Activated naive CD8-positive, alpha-beta T cell treated with anti-CD3 and anti-CD28 coated beads, Interleukin-2, amount 50 U/mL, for 24 hours (primary cell): ENCODE data around the gene CD93.

Experiments used
- ATAC-seq: fragments of 150-1000 bp; cut with Tn5 transposase; one replicate; pipeline ENCODE4 v1.10.0; 2021
- DNase-seq: peaks from one replicate; pipeline ENCODE4 v3.0.0; 2021
- H3K27ac Mint-ChIP-seq: one replicate; pipeline ENCODE4 v1.8.0; 2021; ENCODE audit warnings: mild to moderate bottlenecking, mixed read lengths
- H3K27me3 Mint-ChIP-seq: one replicate; pipeline ENCODE4 v1.8.0; 2021; ENCODE audit warnings: mixed read lengths
- H3K36me3 Mint-ChIP-seq: one replicate; pipeline ENCODE4 v1.8.0; 2021; ENCODE audit warnings: low read depth, mixed read lengths
- H3K4me1 Mint-ChIP-seq: one replicate; pipeline ENCODE4 v1.8.0; 2021; ENCODE audit warnings: mixed read lengths
- H3K4me3 Mint-ChIP-seq: one replicate; pipeline ENCODE4 v1.8.0; 2021; ENCODE audit warnings: mild to moderate bottlenecking, moderate library complexity, mixed read lengths
- H3K9me3 Mint-ChIP-seq: one replicate; pipeline ENCODE4 v1.8.0; 2021; ENCODE audit warnings: mixed read lengths

CD93 gene

DNA sequence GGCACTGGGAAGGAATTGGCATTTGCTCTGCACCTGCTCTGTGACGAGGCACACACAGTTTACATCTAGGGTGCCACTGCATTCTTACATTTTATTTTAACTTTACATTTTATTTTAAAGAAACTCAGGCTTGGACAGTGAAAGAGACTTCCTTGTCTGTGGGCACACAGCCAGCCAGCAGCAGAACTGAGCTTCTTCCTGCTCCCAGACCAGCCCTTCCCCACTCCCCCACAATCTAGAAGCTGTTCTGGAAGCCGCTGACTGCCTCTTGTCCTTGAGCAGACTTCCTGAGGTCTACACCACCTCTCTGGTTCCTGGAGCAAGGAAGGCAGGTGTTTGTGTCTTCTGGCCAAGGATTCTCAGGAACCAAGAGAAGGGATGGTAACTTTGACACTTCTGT lies 27.9 kb upstream of the CD93 start:
- no peak overlapping the region for H3K27ac Mint-ChIP-seq
- no peak overlapping the region for H3K4me3 Mint-ChIP-seq
- no peaks in the 10 kb centered on the region for H3K4me1 Mint-ChIP-seq
- no peak for DNase-seq
- no peaks in the 10 kb centered on the region for H3K27me3 Mint-ChIP-seq
- no peak for ATAC-seq
- H3K36me3 Mint-ChIP-seq, result no peaks in the 10 kb centered on the region
- H3K9me3 Mint-ChIP-seq, result no peaks in the 10 kb centered on the region

GRCh38 chr20:23112595-23112994 lies 26.5 kb upstream of the CD93 start:
- no peaks in the 10 kb centered on the region for H3K9me3 Mint-ChIP-seq
- DNase-seq, result no peak
- H3K36me3 Mint-ChIP-seq, result no peaks in the 10 kb centered on the region
- H3K4me1 Mint-ChIP-seq, result no peaks in the 10 kb centered on the region
- no peak for ATAC-seq
- H3K27me3 Mint-ChIP-seq, result no peaks in the 10 kb centered on the region
- H3K4me3 Mint-ChIP-seq, result no peak overlapping the region
- H3K27ac Mint-ChIP-seq, result no peak overlapping the region

GRCh38 chr20:23111944-23112342 lies 25.8 kb upstream of the CD93 start:
- H3K4me3 Mint-ChIP-seq, result no peak overlapping the region
- H3K36me3 Mint-ChIP-seq, result no peaks in the 10 kb centered on the region
- no peak overlapping the region for H3K27ac Mint-ChIP-seq
- ATAC-seq, result no peak
- H3K4me1 Mint-ChIP-seq, result no peaks in the 10 kb centered on the region
- no peaks in the 10 kb centered on the region for H3K9me3 Mint-ChIP-seq
- no peaks in the 10 kb centered on the region for H3K27me3 Mint-ChIP-seq
- no peak for DNase-seq

DNA sequence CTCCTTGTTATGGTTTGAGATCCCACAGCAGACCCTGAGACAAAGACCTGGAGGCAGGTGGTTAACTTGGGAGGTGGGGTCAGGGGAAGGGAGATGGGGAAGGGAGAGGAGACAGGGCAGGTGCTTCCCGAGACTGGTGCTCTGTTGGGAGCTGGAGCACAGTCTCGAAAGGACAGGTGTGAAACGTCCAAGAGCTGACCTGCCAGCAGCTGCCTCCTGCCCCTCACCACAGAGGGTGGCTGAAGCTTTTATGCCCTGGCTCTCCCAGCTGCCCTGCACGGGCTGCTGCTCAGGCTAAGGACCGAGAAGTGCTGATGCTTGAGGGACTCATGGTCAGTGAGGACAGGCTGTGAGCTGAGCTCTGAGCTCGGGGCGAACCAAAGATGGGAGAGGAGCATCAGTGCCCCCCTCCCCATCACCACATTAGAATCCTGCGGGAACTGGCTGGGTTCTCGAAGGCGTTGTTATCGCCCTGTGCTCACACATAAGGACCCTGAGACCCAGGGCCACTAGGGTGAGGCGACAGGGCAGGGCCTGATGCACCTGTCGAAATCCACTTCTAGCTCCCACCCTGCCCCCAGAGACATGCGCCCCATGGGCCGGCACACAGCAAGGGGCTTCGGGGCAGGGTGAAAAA lies 25.3 kb upstream of the CD93 start:
- H3K36me3 Mint-ChIP-seq, result no peaks in the 10 kb centered on the region
- no peak overlapping the region for H3K4me3 Mint-ChIP-seq
- ATAC-seq (no peak), DNase-seq (no peak)
- H3K27me3 Mint-ChIP-seq, result no peaks in the 10 kb centered on the region
- H3K27ac Mint-ChIP-seq, result no peak overlapping the region
- H3K4me1 Mint-ChIP-seq, result no peaks in the 10 kb centered on the region
- no peaks in the 10 kb centered on the region for H3K9me3 Mint-ChIP-seq

GRCh38 chr20:23108871-23109270 lies 22.7 kb upstream of the CD93 start:
- ATAC-seq (no peak), DNase-seq (no peak)
- Mint-ChIP-seq H3K27ac (no peak overlapping the region), H3K4me1 (no peaks in the 10 kb centered on the region), H3K36me3 (no peaks in the 10 kb centered on the region), H3K9me3 (no peaks in the 10 kb centered on the region), H3K27me3 (no peaks in the 10 kb centered on the region), H3K4me3 (no peak overlapping the region)

- H3K27ac Mint-ChIP-seq, result no peak overlapping the region
Observed at GRCh38 chr20:23107466-23107865, 21.3 kb upstream of the CD93 start.

DNA sequence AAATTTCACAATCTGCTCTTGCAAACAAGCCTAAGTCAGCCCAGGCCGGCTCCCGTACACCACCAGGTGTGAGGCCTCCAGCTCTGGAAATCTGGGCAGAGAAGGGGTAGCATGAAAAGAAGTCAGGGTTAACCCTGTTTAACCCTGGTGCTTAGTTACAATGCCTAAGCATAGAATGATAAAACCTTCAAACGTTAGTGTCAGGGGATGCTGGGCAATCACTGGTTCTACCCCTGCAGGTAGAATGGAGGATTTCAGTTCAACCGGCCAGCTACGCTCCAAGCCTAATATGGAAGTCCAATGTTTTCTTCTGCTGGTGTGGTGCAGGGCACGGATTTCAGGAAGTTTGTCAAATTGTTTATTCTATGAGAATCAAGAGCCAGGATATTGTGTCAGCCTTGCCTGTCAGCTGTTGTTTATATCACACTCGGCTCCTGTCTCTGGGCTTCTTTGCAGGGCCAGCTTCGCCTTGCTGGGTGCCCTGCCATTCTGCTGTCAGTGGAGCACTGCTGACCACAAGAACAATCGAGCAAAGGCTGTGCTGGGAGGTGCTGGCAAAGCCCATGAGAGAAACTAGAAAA lies 20.2 kb upstream of the CD93 start:
- Mint-ChIP-seq H3K4me3 (no peak overlapping the region), H3K4me1 (no peaks in the 10 kb centered on the region), H3K36me3 (no peaks in the 10 kb centered on the region), H3K9me3 (no peaks in the 10 kb centered on the region), H3K27me3 (no peaks in the 10 kb centered on the region), H3K27ac (no peak overlapping the region)
- DNase-seq (no peak), ATAC-seq (no peak)

More at GRCh38 chr20:23107466-23107865, 21.3 kb upstream of the CD93 start:
- Mint-ChIP-seq H3K4me1 (no peaks in the 10 kb centered on the region), H3K36me3 (no peaks in the 10 kb centered on the region), H3K27me3 (no peaks in the 10 kb centered on the region), H3K9me3 (no peaks in the 10 kb centered on the region), H3K4me3 (no peak overlapping the region)
- no peak for ATAC-seq
- no peak for DNase-seq

- Mint-ChIP-seq H3K36me3 (no peaks in the 10 kb centered on the region), H3K27ac (no peak overlapping the region)
- no peak for ATAC-seq
Observed at GRCh38 chr20:23105193-23105592, 19.1 kb upstream of the CD93 start.

GRCh38 chr20:23103284-23104018 lies 17.3 kb upstream of the CD93 start:
- Mint-ChIP-seq H3K9me3 (no peaks in the 10 kb centered on the region), H3K4me3 (no peak overlapping the region), H3K4me1 (no peaks in the 10 kb centered on the region), H3K27me3 (no peaks in the 10 kb centered on the region), H3K36me3 (no peaks in the 10 kb centered on the region), H3K27ac (no peak overlapping the region)
- DNase-seq, result no peak
- ATAC-seq, result no peak

More at GRCh38 chr20:23105193-23105592, 19.1 kb upstream of the CD93 start:
- DNase-seq, result no peak
- no peaks in the 10 kb centered on the region for H3K27me3 Mint-ChIP-seq
- no peaks in the 10 kb centered on the region for H3K4me1 Mint-ChIP-seq
- no peaks in the 10 kb centered on the region for H3K9me3 Mint-ChIP-seq
- no peak overlapping the region for H3K4me3 Mint-ChIP-seq

GRCh38 chr20:23101696-23102406 lies 15.7 kb upstream of the CD93 start:
- Mint-ChIP-seq H3K4me1 (no peaks in the 10 kb centered on the region), H3K27me3 (peaks cover 2% of the 10 kb centered on the region), H3K4me3 (no peak overlapping the region), H3K36me3 (no peaks in the 10 kb centered on the region), H3K9me3 (no peaks in the 10 kb centered on the region), H3K27ac (no peak overlapping the region)
- DNase-seq, result no peak
- ATAC-seq, result no peak

DNA sequence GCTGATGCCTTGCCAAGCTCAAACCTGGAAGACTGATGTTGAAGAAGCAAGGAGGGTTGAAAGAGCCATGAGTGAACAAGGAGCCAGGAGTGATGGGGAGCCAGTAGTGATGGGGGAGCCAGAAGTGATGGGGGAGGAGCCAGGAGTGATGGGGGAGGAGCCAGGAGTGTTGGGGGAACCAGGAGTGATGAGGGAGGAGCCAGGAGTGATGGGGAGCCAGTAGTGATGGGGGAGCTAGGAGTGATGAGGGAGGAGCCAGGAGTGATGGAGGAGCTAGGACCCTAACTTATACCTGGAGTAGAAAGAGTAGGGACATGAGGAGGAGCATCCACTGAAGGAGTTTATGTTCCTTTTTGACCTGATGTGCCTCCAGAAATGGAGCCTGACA lies 14.6 kb upstream of the CD93 start:
- peaks cover 2% of the 10 kb centered on the region for H3K27me3 Mint-ChIP-seq
- no peak for ATAC-seq

DNA sequence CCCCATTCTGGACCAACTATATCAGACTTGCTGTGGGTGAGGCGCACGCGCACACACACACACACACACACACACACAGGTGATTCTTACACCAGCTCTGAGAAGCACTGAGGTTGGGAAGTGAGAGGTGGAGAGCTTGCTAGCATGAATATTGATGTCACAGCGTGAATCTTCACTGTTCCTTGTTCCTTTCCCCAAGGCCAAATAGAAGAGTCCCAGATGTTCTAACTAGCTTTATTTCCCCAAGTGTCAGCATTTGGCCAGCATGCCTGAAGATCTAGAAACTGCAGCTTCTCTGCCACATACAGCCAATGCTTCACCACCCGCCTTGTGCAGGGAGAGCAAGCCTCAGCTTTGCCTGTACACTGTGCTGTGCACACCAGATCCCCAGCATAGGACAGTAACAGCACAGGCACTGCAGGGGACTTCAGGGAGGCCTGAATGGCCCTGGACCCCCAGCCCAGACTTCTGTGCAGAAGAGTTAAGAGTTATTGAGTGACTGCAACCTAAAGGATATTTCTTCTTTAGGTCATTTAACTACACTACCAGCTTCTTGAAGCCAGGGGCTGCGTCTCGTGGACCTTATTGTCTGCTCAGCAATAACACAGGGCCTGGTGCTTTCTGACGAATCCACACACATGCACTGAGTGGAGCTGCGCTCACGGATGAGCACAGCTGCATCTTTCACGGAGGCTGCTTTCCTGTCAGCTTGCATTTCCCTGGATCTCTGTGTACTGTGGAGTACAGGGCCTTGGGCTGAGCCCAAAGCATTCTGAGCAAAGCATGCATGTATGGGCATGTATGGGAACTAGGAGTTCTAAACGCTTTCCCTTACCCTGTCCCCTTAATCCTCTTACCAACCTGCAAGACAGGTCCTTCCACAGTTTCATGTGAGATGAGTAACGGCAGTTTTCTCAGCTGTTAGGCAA lies 13.9 kb upstream of the CD93 start:
- ATAC-seq, result no peak
- Mint-ChIP-seq H3K4me3 (no peak overlapping the region), H3K4me1 (no peaks in the 10 kb centered on the region), H3K27me3 (peaks cover 2% of the 10 kb centered on the region), H3K9me3 (no peaks in the 10 kb centered on the region), H3K36me3 (no peaks in the 10 kb centered on the region), H3K27ac (no peak overlapping the region)
- no peak for DNase-seq

More for the DNA sequence above, 14.6 kb upstream of the CD93 start:
- no peak for DNase-seq
- Mint-ChIP-seq H3K4me1 (no peaks in the 10 kb centered on the region), H3K27ac (no peak overlapping the region), H3K36me3 (no peaks in the 10 kb centered on the region), H3K9me3 (no peaks in the 10 kb centered on the region), H3K4me3 (no peak overlapping the region)

DNA sequence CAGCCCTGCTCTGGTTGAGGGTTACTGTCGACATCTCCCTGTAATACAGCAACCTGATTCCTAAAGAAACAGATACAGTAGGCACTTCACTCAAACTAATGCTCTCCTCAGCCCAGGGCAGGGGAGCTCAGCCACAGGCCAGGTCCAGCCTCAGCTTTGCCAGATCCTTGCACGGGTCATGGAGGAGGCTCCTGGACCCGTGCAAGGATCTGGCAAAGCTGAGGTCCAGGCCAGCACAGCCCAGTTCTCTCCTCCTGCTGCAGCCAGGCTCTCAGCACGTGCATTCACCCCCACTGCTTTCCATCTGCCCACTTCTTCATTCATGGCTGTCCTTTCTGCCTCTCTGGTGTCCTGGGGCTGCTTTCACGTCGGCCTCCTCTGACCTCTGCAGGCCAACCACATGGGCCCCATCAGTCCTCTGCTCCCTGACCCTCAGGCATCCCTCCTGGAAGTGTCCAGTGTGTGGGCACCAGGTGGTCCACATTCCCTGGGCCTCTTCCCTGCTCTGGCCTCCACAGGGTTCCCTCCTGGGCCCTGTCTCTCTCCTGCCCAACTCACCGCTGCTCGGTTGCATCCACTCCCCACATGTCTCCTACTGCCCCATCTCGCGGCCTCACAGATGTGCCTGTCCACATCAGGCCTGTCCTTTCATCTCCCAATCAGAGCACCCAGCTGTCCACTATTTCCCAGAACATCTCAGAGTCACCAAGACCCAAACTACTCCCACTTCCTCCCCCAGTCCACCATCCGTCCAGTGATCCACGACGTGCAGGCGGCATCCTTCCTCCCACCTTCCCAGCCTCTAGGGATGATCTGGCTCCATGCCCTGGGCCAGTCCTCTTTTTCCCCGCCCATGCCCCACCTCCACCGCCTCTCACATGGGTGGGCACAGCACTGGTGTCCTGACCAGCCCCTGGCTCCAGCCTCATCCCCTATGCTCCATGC lies 11.8 kb upstream of the CD93 start:
- Mint-ChIP-seq H3K4me3 (no peak overlapping the region), H3K9me3 (no peaks in the 10 kb centered on the region), H3K36me3 (no peaks in the 10 kb centered on the region), H3K27me3 (peaks cover 2% of the 10 kb centered on the region), H3K4me1 (no peaks in the 10 kb centered on the region), H3K27ac (no peak overlapping the region)
- no peak for ATAC-seq
- DNase-seq, result no peak
